ENCODE results near the gene CTCFL.

DNA sequence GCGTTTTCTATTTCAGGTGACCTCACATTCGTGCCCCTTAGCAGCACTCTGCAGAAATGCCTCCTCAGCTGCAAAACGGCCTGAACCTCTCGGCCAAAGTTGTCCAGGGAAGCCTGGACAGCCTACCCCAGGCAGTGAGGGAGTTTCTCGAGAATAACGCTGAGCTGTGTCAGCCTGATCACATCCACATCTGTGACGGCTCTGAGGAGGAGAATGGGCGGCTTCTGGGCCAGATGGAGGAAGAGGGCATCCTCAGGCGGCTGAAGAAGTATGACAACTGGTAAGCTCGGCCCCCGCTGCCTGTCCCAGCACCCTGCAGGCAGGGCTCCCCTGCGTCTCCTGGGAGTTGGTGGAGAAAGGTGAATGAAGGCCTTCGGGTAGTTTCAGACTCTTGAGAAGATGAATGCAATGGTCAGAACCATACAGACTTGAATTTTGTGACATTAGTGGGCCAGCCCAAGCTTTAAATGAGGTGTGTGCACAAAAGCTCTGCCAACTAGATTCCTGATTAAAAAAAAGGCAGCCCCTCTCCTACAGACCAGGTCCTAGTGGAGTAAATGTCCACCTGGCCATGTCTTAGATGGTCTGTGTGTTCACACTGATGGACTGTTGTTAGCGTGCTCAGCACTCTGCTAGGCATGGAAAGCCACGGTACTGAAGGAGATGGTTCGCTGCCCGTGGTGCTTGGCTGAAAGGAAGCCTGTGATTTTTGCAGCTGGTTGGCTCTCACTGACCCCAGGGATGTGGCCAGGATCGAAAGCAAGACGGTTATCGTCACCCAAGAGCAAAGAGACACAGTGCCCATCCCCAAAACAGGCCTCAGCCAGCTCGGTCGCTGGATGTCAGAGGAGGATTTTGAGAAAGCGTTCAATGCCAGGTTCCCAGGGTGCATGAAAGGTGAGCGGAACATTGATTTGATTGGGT lies 36.7 kb upstream of the CTCFL start:
- TF ChIP-seq, protein P1, sequence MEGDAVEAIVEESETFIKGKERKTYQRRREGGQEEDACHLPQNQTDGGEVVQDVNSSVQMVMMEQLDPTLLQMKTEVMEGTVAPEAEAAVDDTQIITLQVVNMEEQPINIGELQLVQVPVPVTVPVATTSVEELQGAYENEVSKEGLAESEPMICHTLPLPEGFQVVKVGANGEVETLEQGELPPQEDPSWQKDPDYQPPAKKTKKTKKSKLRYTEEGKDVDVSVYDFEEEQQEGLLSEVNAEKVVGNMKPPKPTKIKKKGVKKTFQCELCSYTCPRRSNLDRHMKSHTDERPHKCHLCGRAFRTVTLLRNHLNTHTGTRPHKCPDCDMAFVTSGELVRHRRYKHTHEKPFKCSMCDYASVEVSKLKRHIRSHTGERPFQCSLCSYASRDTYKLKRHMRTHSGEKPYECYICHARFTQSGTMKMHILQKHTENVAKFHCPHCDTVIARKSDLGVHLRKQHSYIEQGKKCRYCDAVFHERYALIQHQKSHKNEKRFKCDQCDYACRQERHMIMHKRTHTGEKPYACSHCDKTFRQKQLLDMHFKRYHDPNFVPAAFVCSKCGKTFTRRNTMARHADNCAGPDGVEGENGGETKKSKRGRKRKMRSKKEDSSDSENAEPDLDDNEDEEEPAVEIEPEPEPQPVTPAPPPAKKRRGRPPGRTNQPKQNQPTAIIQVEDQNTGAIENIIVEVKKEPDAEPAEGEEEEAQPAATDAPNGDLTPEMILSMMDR (conservative IDR thresholded peaks at IDR 0.05; ENCODE audit: low read depth, low read length) = no peak
- no peak for TF ChIP-seq EZH2 (IDR thresholded peaks at IDR 0.05; ENCODE audit: borderline replicate concordance, low read depth, low read length, poor library complexity, severe bottlenecking)

Data from A673 (cell line).